ENCODE data around the gene LTBP1.

LTBP1 gene

DNA sequence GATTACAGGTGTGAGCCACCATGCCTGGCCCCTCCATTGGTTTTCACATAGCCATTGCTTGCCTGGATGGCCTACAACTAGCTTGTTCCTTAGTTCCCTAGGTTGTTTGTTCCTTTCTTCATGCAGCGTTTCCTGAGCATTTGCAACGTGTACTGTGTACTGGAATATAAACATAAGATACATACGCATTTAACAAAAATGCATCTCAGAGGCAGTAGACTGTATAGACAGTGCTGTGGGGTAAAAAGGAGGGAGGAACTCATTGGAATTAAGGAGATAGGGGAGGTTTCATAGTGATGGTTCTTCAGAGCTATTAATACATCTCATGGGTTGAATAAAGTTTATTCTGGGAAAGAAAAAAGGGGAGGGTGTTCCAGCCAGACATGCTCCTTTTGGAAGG, 269.2 kb downstream of the LTBP1 start:
- TF ChIP-seq, protein P1, sequence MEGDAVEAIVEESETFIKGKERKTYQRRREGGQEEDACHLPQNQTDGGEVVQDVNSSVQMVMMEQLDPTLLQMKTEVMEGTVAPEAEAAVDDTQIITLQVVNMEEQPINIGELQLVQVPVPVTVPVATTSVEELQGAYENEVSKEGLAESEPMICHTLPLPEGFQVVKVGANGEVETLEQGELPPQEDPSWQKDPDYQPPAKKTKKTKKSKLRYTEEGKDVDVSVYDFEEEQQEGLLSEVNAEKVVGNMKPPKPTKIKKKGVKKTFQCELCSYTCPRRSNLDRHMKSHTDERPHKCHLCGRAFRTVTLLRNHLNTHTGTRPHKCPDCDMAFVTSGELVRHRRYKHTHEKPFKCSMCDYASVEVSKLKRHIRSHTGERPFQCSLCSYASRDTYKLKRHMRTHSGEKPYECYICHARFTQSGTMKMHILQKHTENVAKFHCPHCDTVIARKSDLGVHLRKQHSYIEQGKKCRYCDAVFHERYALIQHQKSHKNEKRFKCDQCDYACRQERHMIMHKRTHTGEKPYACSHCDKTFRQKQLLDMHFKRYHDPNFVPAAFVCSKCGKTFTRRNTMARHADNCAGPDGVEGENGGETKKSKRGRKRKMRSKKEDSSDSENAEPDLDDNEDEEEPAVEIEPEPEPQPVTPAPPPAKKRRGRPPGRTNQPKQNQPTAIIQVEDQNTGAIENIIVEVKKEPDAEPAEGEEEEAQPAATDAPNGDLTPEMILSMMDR (IDR thresholded peaks at IDR 0.05; ENCODE audit: borderline replicate concordance, insufficient read depth, low read depth, low read length): no peak
- H3K4me3 ChIP-seq (ENCODE audit: low read depth, low read length): no peak overlapping the region

DNA sequence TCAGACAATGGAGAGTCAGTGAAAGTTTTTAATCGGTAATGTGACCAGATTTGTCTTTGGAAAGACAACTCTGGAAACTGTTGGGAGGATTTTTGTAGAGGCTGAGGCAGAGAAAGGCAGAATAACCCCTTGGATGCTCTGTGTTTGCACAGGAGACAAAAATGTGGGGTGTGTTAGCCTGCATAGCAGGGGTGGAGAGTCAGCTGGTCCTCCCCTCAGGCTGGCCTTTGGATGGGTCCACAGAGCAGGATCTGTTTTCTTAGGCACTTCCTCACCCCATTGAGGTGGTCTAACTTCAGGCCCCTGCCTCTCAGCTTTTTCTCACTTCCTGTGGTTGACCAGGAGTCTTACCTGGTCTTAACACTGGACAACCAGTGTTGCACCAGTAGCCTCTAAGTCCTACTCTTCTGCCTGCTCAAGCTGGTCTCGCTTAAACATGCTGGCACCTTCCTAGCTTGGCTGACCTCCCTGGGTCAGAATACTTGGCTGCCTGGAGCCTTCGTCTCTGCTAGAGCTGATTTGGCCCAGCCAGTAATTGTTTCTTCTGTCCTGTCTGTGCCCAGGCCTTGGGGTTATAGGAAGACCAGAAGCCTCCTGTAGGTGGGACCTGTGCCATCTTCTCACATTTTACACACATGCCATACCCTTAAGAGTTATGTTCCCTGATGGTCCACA, 269.9 kb downstream of the LTBP1 start:
- TF ChIP-seq, protein P1 (IDR thresholded peaks at IDR 0.05; ENCODE audit: borderline replicate concordance, insufficient read depth, low read depth, low read length): no peak
- no peak overlapping the region for H3K4me3 ChIP-seq (ENCODE audit: low read depth, low read length)

DNA sequence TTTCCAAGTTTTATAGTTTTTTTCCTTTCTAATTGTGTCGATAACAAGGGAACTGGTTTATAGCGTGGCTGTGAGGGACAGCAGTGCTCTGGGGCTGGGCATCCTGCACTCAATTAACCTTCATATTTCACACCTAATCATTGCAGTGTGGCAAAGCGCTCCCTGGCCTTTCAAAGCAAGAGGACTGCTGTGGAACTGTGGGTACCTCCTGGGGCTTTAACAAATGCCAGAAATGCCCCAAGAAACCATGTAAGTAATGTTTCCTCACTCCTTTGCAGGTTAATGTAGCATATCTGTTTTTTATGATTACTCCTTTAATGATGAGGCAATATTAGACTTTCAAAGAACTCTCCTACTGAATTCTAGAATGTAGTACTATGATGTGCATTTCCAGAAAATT, 270.7 kb downstream of the LTBP1 start:
- H3K4me3 ChIP-seq (ENCODE audit: low read depth, low read length): no peak overlapping the region
- TF ChIP-seq, protein P1 (IDR thresholded peaks at IDR 0.05; ENCODE audit: borderline replicate concordance, insufficient read depth, low read depth, low read length): no peak

DNA sequence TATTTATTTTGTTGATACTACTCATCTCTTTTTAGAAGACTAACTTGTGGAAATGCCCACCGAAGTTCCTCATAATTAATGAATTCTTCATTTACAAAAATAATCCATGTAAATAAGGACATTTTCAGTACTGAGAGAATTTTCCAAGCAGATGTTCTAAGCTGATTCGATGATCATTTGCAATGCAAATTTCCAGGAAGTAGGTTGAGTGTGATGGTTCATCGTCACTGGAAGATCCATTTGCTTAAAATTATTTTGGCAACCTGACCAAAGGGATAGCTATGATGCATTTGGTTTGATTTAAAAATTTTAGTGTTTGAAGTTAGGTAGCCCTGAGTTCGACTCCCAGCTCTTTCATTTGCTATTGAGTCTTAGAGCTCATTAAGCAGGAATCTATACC, 272.4 kb downstream of the LTBP1 start:
- no peak overlapping the region for H3K4me3 ChIP-seq (ENCODE audit: low read depth, low read length)
- TF ChIP-seq, protein P1 (IDR thresholded peaks at IDR 0.05; ENCODE audit: borderline replicate concordance, insufficient read depth, low read depth, low read length): no peak

DNA sequence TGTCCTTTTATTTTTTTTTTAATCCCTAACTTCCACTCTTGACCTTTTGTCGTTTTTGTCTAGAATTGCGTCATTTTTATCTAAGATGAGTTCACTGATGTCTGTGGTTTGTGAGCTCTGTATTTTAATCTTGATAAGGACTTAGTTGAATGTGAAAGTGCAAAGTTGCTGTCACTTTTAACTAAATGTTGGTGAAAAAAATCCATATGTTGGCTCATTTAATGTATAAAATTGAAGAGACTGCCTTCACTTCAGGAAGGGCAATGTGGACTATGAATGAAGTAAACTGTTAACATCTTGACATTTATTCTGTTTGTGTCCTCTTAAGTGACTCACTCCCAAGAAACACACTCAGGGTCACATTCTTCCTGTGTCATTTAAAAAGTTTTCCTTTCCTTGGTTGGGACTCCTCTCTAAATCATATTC, 273.1 kb downstream of the LTBP1 start:
- no peak overlapping the region for H3K4me3 ChIP-seq (ENCODE audit: low read depth, low read length)
- TF ChIP-seq, protein P1 (IDR thresholded peaks at IDR 0.05; ENCODE audit: borderline replicate concordance, insufficient read depth, low read depth, low read length): no peak

DNA sequence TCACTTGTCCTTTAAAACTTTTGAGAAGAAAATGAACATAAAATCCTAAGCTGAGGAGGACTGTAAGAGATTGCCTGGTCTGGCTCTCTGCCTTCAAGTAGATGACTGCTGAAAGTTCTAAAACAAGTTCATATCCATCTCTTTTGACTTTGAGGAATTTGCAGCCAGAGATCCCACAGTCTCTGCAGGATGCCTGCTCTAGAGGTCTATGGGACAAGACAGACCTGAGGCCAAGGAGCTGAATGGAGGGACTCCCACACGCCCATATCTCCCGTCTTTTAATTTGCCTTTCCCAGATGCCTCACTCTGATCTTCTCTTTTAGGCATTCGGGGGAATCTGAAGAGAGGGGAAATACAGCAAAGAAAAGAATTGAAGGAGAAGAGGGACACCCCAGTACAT, 273.8 kb downstream of the LTBP1 start:
- TF ChIP-seq, protein P1 (IDR thresholded peaks at IDR 0.05; ENCODE audit: borderline replicate concordance, insufficient read depth, low read depth, low read length): no peak
- no peak overlapping the region for H3K4me3 ChIP-seq (ENCODE audit: low read depth, low read length)

DNA sequence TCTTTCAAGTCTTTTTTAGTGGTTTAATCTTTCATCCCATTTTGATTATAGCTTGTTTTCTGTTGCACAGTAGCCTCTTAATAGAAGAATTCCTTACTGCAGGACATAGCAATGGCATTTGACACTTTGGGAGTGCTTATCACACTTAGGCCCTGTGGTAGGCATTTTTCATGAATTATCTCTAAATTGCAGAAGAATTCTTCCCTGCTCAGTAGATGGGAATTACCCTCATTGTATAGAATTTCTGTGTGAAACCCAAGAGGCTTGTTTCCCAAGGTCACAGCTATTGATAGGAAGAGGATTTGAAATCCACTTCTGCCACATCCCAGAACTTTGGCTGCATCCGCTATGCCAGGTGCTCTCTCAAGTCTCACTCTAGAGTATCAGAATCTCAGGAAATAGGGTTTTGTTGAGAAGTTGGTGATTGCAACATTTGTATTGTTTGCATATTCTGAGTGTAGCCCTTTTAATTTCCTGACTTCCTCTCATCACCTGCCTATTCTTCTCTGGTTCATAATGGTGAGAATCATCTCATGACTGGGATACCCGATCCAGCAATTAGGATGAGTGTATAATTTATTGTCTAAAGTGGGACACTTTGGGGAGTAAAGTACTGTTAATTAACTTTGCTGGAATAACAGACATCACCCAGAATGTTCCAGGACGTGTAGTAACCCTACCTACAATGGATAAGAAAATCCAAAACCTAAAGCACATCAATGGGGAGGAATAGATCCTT, 274.5 kb downstream of the LTBP1 start:
- TF ChIP-seq, protein P1 (IDR thresholded peaks at IDR 0.05; ENCODE audit: borderline replicate concordance, insufficient read depth, low read depth, low read length): no peak
- H3K4me3 ChIP-seq (ENCODE audit: low read depth, low read length): no peak overlapping the region

Measured in GM12875 (cell line).